ENCODE data around the gene EVPL. TPM values are rescaled to one million over a fixed set of nuclear protein-coding genes. Genes with fewer than 3 reads are reported as not detected.
A peak's percentile ranks its signal among the peaks of the same experiment; 100 is the strongest.

The EVPL gene
- total RNA-seq, 1 donor from 2014 or later, result not detected

DNA sequence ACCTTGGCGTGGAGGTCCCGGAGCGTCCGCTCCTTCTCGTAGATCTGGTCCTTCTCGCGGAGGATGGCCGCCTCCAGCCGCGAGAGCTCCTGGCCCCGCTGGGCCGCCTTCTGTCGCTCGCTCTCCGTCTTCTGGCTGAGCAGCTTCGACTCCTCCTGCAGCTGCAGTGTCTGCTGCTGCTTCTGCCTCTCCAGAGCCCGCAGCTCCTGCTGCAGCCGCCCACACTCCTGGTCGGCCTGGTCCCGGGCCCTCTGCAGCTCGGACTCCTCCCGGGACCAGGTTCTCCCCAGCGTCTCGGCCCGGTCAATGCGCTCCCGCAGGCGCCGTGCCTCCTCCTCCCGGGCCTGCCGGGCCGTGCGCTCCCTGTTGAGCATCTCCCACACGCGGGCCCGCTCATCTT lies 18.9 kb downstream of the EVPL start:
- Histone ChIP-seq H3K36me3 (no peaks in the 10 kb centered on the region), H3K4me1 (peaks cover 14% of the 10 kb centered on the region), H3K9me3 (replicated peaks) (no peaks in the 10 kb centered on the region), H3K27me3 (ENCODE audit: low read depth) (no peaks in the 10 kb centered on the region), H3K27ac (replicated peaks) (no peak overlapping the region), H3K4me3 (no peak overlapping the region)
- DNase-seq, result no peak
- intact Hi-C loops (cut with micrococcal nuclease), result loop anchor here (5.0 kb wide), 1 partner anchor 101 kb away; no protein-coding TSS in a partner anchor
- no peak for TF ChIP-seq CTCF (IDR thresholded peaks at IDR 0.05; ENCODE audit: borderline replicate concordance)

DNA sequence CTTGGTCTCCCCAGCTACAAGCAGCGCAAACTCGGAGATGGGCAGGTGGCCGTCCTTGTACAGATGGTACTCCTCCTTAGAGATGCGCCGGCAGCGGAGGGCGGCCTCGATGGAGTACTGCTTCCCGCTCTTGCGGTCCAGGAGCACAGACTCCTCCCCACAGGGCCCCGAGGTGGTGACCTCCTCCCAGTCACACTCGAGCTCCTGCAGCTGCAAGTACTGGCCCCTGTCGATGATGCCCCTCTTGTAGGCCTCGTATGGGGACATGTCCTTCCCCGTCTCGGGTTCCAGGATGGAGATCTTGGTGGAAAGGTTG lies 19.3 kb downstream of the EVPL start:
- H3K9me3 ChIP-seq (replicated peaks), result no peaks in the 10 kb centered on the region
- no peaks in the 10 kb centered on the region for H3K27me3 ChIP-seq (ENCODE audit: low read depth)
- H3K27ac ChIP-seq (replicated peaks), result no peak overlapping the region
- H3K4me3 ChIP-seq, result no peak overlapping the region
- intact Hi-C loops (cut with micrococcal nuclease), result loop anchor here (5.0 kb wide), 1 partner anchor 101 kb away; no protein-coding TSS in a partner anchor
- no peak for TF ChIP-seq CTCF (IDR thresholded peaks at IDR 0.05; ENCODE audit: borderline replicate concordance)
- H3K4me1 ChIP-seq, result peaks cover 17% of the 10 kb centered on the region
- H3K36me3 ChIP-seq, result no peaks in the 10 kb centered on the region
- DNase-seq, result no peak

- no peak overlapping the region for H3K4me3 ChIP-seq
- DNase-seq, result no peak
- no peak for TF ChIP-seq CTCF (IDR thresholded peaks at IDR 0.05; ENCODE audit: borderline replicate concordance)
- no peak overlapping the region for H3K27ac ChIP-seq (replicated peaks)
- H3K9me3 ChIP-seq (replicated peaks), result no peaks in the 10 kb centered on the region
- H3K36me3 ChIP-seq, result peaks cover 1% of the 10 kb centered on the region
- intact Hi-C loops (cut with micrococcal nuclease), result loop anchor here (5.0 kb wide), 1 partner anchor 100 kb away; no protein-coding TSS in a partner anchor
- no peaks in the 10 kb centered on the region for H3K27me3 ChIP-seq (ENCODE audit: low read depth)
- peaks cover 17% of the 10 kb centered on the region for H3K4me1 ChIP-seq
Measured at GRCh38 chr17:76007131-76007849, 19.8 kb downstream of the EVPL start.

GRCh38 chr17:76005263-76006149 lies 21.6 kb downstream of the EVPL start:
- peak; percentile 77 for TF ChIP-seq CTCF (IDR thresholded peaks at IDR 0.05; ENCODE audit: borderline replicate concordance)
- peaks cover 5% of the 10 kb centered on the region for H3K36me3 ChIP-seq
- H3K27ac ChIP-seq (replicated peaks), result peak overlapping the region; percentile 7
- H3K9me3 ChIP-seq (replicated peaks), result no peaks in the 10 kb centered on the region
- peaks cover 17% of the 10 kb centered on the region for H3K4me1 ChIP-seq
- no peak overlapping the region for H3K4me3 ChIP-seq
- intact Hi-C loops (cut with micrococcal nuclease), result loop anchor here (5.0 kb wide), 1 partner anchor 98 kb away; no protein-coding TSS in a partner anchor
- no peaks in the 10 kb centered on the region for H3K27me3 ChIP-seq (ENCODE audit: low read depth)
- DNase-seq, result peak; percentile 50

DNA sequence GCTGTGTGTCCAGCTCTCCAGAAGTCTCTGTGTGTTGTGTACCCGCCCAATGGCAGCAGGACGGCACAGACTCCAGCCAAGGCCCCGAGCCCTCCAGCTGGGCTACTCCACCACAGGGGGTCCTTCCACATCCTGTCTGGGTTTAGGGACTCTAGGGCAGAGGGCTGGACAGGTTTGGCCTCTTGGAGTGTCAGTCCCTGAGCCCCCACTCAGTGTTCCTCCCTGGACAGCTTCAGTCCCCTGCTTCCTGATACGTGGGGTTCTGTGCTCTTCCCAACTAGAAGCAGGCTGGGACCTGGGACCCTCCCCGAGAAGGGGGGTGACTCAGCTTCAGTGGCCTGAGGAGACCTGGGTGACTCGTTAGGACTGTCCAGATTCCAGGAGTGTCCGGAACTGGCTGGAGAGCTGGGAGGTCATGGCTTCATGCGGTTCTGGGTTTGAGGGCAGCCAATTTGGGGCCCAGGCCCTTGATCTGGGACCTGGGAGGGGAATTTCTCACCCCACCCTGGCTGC lies 22.3 kb downstream of the EVPL start:
- Histone ChIP-seq H3K36me3 (peaks cover 5% of the 10 kb centered on the region), H3K9me3 (replicated peaks) (no peaks in the 10 kb centered on the region), H3K4me1 (peaks cover 17% of the 10 kb centered on the region), H3K27me3 (ENCODE audit: low read depth) (no peaks in the 10 kb centered on the region), H3K4me3 (no peak overlapping the region), H3K27ac (replicated peaks) (peak overlapping the region; percentile 7)
- DNase-seq, result no peak
- intact Hi-C loops (cut with micrococcal nuclease), result loop anchor here (5.0 kb wide), 1 partner anchor 98 kb away; no protein-coding TSS in a partner anchor
- TF ChIP-seq CTCF (IDR thresholded peaks at IDR 0.05; ENCODE audit: borderline replicate concordance), result no peak
